Measurements from ENCODE around the gene FRMD4B. TPM values are rescaled to one million over a fixed set of nuclear protein-coding genes. Genes with fewer than 3 reads are reported as not detected.

FRMD4B gene
- polyA plus RNA-seq (2011; rRNA removed) (0.09 and 0.18 TPM in 2 replicates), polyA minus RNA-seq (2011; rRNA and poly(A)+ RNA removed) (0.05 TPM in 2 replicates)

GRCh38 chr3:69385723-69386555 is at the start of gene FRMD4B:
FRMD4B (minus strand) TSS chr3:69386088; CDS start chr3:69385989, 99 bp downstream.
- peak; percentile 50 for TF ChIP-seq CTCF (IDR thresholded peaks at IDR 0.05; ENCODE audit: insufficient read depth, low read depth, low read length)
- CTCF ChIA-PET = interaction anchor here (0.6 to 1.0 kb wide), 3 partner anchors 25 to 78 kb away, joined by 3 read pairs; no protein-coding TSS in a partner anchor
- peak within 1 kb of the TSS; percentile 38 for H3K4me3 ChIP-seq (ENCODE audit: low read depth, low read length)
- H3K36me3 ChIP-seq (ENCODE audit: control insufficient read depth, insufficient read depth, low read length) = no peaks in the 10 kb centered on the region
- DNase-seq (ENCODE audit: low read depth) = no peak
- POLR2A ChIA-PET = no interaction called here
- 0 out of 2 replicates have a peak, but pooled peaks cover 2% of the 10 kb centered on the region for H3K27me3 ChIP-seq (ENCODE audit: control insufficient read depth, insufficient read depth, low read length)

GRCh38 chr3:69433969-69434325 is 48.1 kb upstream of the FRMD4B start:
- DNase-seq (ENCODE audit: low read depth) = no peak
- no peaks in the 10 kb centered on the region for H3K36me3 ChIP-seq (ENCODE audit: control insufficient read depth, insufficient read depth, low read length)
- ChIA-PET CTCF (interaction anchor here (0.8 to 1.7 kb wide), 2 partner anchors 8 to 13 kb away, joined by 3 to 5 read pairs; no protein-coding TSS in a partner anchor), POLR2A (interaction anchor here (0.6 kb wide), 1 partner anchor 493 kb away, joined by 5 read pairs; no protein-coding TSS in a partner anchor)
- no peak overlapping the region for H3K4me3 ChIP-seq (ENCODE audit: low read depth, low read length)
- no peak for TF ChIP-seq CTCF (IDR thresholded peaks at IDR 0.05; ENCODE audit: insufficient read depth, low read depth, low read length)
- H3K27me3 ChIP-seq (ENCODE audit: control insufficient read depth, insufficient read depth, low read length) = no peaks in the 10 kb centered on the region; the same call in 1 of the 2 replicates

GRCh38 chr3:69433121-69433968 is 47.5 kb upstream of the FRMD4B start:
- ChIA-PET POLR2A (interaction anchor here (0.6 kb wide), 1 partner anchor 492 kb away, joined by 5 read pairs; no protein-coding TSS in a partner anchor), CTCF (interaction anchor here (0.8 to 1.7 kb wide), 2 partner anchors 8 to 12 kb away, joined by 3 to 5 read pairs; no protein-coding TSS in a partner anchor)
- TF ChIP-seq CTCF (IDR thresholded peaks at IDR 0.05; ENCODE audit: insufficient read depth, low read depth, low read length) = no peak
- Histone ChIP-seq H3K4me3 (ENCODE audit: low read depth, low read length) (no peak overlapping the region), H3K36me3 (ENCODE audit: control insufficient read depth, insufficient read depth, low read length) (no peaks in the 10 kb centered on the region), H3K27me3 (ENCODE audit: control insufficient read depth, insufficient read depth, low read length) (no peaks in the 10 kb centered on the region; the same call in 1 of the 2 replicates)
- DNase-seq (ENCODE audit: low read depth) = no peak

- no peak overlapping the region for H3K4me3 ChIP-seq (ENCODE audit: low read depth, low read length)
- ChIA-PET CTCF (interaction anchor here (1.8 to 6.8 kb wide), 2 partner anchors 12 to 118 kb away, joined by 5 to 31 read pairs; no protein-coding TSS in a partner anchor), POLR2A (no interaction called here)
- DNase-seq (ENCODE audit: low read depth) = no peak
- no peaks in the 10 kb centered on the region for H3K36me3 ChIP-seq (ENCODE audit: control insufficient read depth, insufficient read depth, low read length)
- no peaks in the 10 kb centered on the region; the same call in 1 of the 2 replicates for H3K27me3 ChIP-seq (ENCODE audit: control insufficient read depth, insufficient read depth, low read length)
- no peak for TF ChIP-seq CTCF (IDR thresholded peaks at IDR 0.05; ENCODE audit: insufficient read depth, low read depth, low read length)
Observed at GRCh38 chr3:69428657-69429255, 42.9 kb upstream of the FRMD4B start.

All from BJ (cell line).